Neural progenitor cell (in vitro differentiated cells): ENCODE data around the gene EFCAB6.

ENCODE experiments used
- CTCF ChIP-seq: fragments of 200-600 bp; sonication (generic); IDR thresholded peaks from 2 replicates; pipeline ENCODE4 v1.5.1; 2017; ENCODE audit warnings: antibody characterized with exemption, mild to moderate bottlenecking
- EZH2 ChIP-seq: fragments of 200-600 bp; sonication (generic); IDR thresholded peaks from 2 replicates; pipeline ENCODE4 v1.6.1; 2017; ENCODE audit warnings: antibody characterized with exemption, mild to moderate bottlenecking, moderate library complexity
- EZH2phosphoT487 ChIP-seq: fragments of 200-600 bp; sonication (generic); IDR thresholded peaks from 2 replicates; pipeline ENCODE4 v1.6.1; 2017; ENCODE audit warnings: antibody characterized with exemption

GRCh38 chr22:43706151-43706550, 106.0 kb downstream of the EFCAB6 start:
- TF ChIP-seq CTCF: no peak
- TF ChIP-seq EZH2phosphoT487: no peak
- no peak for TF ChIP-seq EZH2
